Heart left ventricle (tissue), 16 donors: ENCODE data around the gene GLIS2. TPM values are rescaled to one million over a fixed set of nuclear protein-coding genes. Genes with fewer than 3 reads are reported as not detected.

Source experiments
- ATAC-seq, 4 donors: fragments of 200-7000 bp; cut with Tn5 transposase; one replicate each; pipeline ENCODE4 v1.9.1; 2020 to 2022; ENCODE audit warnings: moderate library complexity in 4 of 4, mild to moderate bottlenecking in 3 of 4, moderate number of reproducible peaks in 1 of 4
- DNase-seq, 5 donors: peaks; one replicate each; pipeline ENCODE4 v3.0.0-alpha.2; 2020
- H3K27ac ChIP-seq, 12 donors: fragments of 200-600 bp; sonication (generic) in 4 of 12; one replicate each; pipeline versions ENCODE4 v1.5.0 to v1.8.0; 2016 to 2022; ENCODE audit warnings: mild to moderate bottlenecking in 2 of 12
- H3K27me3 ChIP-seq, 9 donors: fragments of 200-600 bp; sonication (generic) in 2 of 9; one replicate each; pipeline versions ENCODE4 v1.5.1 to v1.8.0; 2016 to 2022; ENCODE audit warnings: mild to moderate bottlenecking in 3 of 9
- H3K36me3 ChIP-seq, 9 donors: fragments of 200-600 bp; sonication (generic) in 2 of 9; one replicate each; pipeline versions ENCODE4 v1.5.0 to v1.8.0; 2018 to 2022; ENCODE audit warnings: mild to moderate bottlenecking in 2 of 9
- H3K4me1 ChIP-seq, 12 donors: fragments of 200-600 bp; sonication (generic) in 4 of 12; one replicate each; pipeline versions ENCODE4 v1.5.0 to v1.8.0; 2016 to 2022; ENCODE audit warnings: mild to moderate bottlenecking in 3 of 12
- H3K4me3 ChIP-seq, 12 donors: fragments of 200-600 bp; sonication (generic) in 4 of 12; one replicate each; pipeline versions ENCODE4 v1.5.0 to v1.8.0; 2017 to 2022; ENCODE audit warnings: mild to moderate bottlenecking in 9 of 12, moderate library complexity in 4 of 12
- H3K9me3 ChIP-seq, 12 donors: fragments of 200-600 bp; sonication (generic) in 4 of 12; one replicate each; pipeline versions ENCODE4 v1.5.0 to v1.8.0; 2016 to 2022; ENCODE audit warnings: mild to moderate bottlenecking in 1 of 12
- CTCF ChIP-seq, 12 donors: fragments of 200-600 bp; sonication (generic) in 4 of 12; IDR thresholded peaks; one replicate each; pipeline versions ENCODE4 v1.5.0 to v1.8.0; 2018 to 2022; ENCODE audit warnings: antibody characterized with exemption in 12 of 12, mild to moderate bottlenecking in 5 of 12
- POLR2A ChIP-seq, 2 donors: fragments of 450-650 bp; IDR thresholded peaks; one replicate each; pipeline ENCODE4 v1.6.1; 2017; ENCODE audit warnings: antibody characterized with exemption in 2 of 2, mild to moderate bottlenecking in 2 of 2, moderate library complexity in 2 of 2
- WGBS, 4 donors: extraction: QIAGEN DNeasy Blood & Tissue Kit in 2 of 4; methylation state at CpG; one replicate each; pipeline versions ENCODE4 v1.1.5 to v1.1.7; 2013 to 2018; 5-methylcytosine and 5-hydroxymethylcytosine counted together
- intact Hi-C, 10 donors: fragments of 100-400 bp; cut with DNase I; formaldehyde crosslinking; loops; one replicate each; pipeline versions ENCODE4 v1.11.1 to v1.14.2; 2022
- polyA plus RNA-seq, 2 donors: library from polyadenylated mRNA; stranded (reverse); fragments of 200-250 nt; gene quantifications; one replicate each; pipeline ENCODE4 v1.2.3, GENCODE V29; 2013
- total RNA-seq, 9 donors: library from RNA; depleted of rRNA in 2 of 9; stranded (reverse); fragments of >200 nt in 2 of 9; fragmentation: NEBNext Ultra II Directional in 3 of 9; extraction: Animal tissue kit (Norgen Biotek cat#: 25700) in 3 of 9; gene quantifications; one replicate each; pipeline versions ENCODE4 v1.1.0 to v1.2.4, GENCODE V29; 2016 to 2023
- donor health status: ischemic (EF 13 %, LVEDD 7.1; RV severe dilation, severe dysfunction).
- donor health status: healthy with polysubstance abuse.
- donor health status: DM: no; HTN: yes; CAD: no.
- donor health status: DM: no; HTN: no; CAD: no.
- donor health status: ischemic (EF 25% LVEDD 6.9; RV normal size, moderate dysfunction).
- donor health status: ischemic (EF 25% LVEDD 5.7; RV mildly dilated, moderate dysfunction).
- donor health status: healthy.
- donor health status: DM: yes; HTN: yes; CAD: no.
- donor health status: ischemic (EF 35%, LVEDD 5.7; RV mildly dilated, moderate dysfunction).
- donor health status: nonischemic (EF 11% LVEDD 7.7; RV severe dilation, severe dysfunction).
- donor health status: DM: yes; HTN: yes; CAD: no.
- donor health status: PGD.
- donor health status: ischemic (EF 29% LVEDD 5.4; RV normal size, mild dysfunction).
- donor health status: nonischemic (EF 23%, LVEDD 6.1; RV moderate dilation, normal function).

The GLIS2 gene
- total and polyA plus RNA-seq, 11 donors, result 7.6 to 23.4 (median 12.7) TPM

- Histone ChIP-seq H3K4me3 (no peak overlapping the region), H3K27me3 (no peaks in the 10 kb centered on the region), H3K9me3 (no peaks in the 10 kb centered on the region), H3K27ac (no peak overlapping the region), H3K4me1 (peaks cover 5 to 46% (median 27%) of the 10 kb centered on the region in 12 donors), H3K36me3 (peaks cover 0 to 60% (median 20%) of the 10 kb centered on the region in 9 donors)
- TF ChIP-seq POLR2A (IDR thresholded peaks at IDR 0.05), result no peak
- TF ChIP-seq CTCF (IDR thresholded peaks at IDR 0.05), result no peak
- DNase-seq (peak in 3 of 5 donors; percentile 25 to 63 (median 33)), ATAC-seq (no peak)
- intact Hi-C loops, result no loop called here
- 95% methylated on average over 35 to 59 of the region's 59 CpGs for WGBS, 4 donors
Measured at GRCh38 chr16:4381072-4381934, 65.4 kb downstream of the GLIS2 start.

- DNase-seq (peak in 1 of 5 donors; percentile 18), ATAC-seq (no peak)
- no peaks in the 10 kb centered on the region for H3K9me3 ChIP-seq
- TF ChIP-seq POLR2A (IDR thresholded peaks at IDR 0.05) (no peak), CTCF (IDR thresholded peaks at IDR 0.05) (no peak)
- WGBS, 4 donors, result 93 to 96% (median 95%) methylated on average over 35 to 55 of the region's 55 CpGs
- peaks cover 0 to 69% (median 20%) of the 10 kb centered on the region in 9 donors for H3K36me3 ChIP-seq
- no peaks in the 10 kb centered on the region for H3K27me3 ChIP-seq
- H3K4me3 ChIP-seq, result no peak overlapping the region
- peak overlapping the region in 2 of 12 donors; percentile 18 to 33 for H3K27ac ChIP-seq
- peaks cover 0 to 46% (median 22%) of the 10 kb centered on the region in 12 donors for H3K4me1 ChIP-seq
- intact Hi-C loops, result no loop called here
Measured at GRCh38 chr16:4381935-4382794, 66.3 kb downstream of the GLIS2 start.

GRCh38 chr16:4382795-4383357 is 67.0 kb downstream of the GLIS2 start:
- Histone ChIP-seq H3K27ac (peak overlapping the region in 3 of 12 donors; percentile 1 to 33 (median 18)), H3K4me3 (no peak overlapping the region), H3K36me3 (peaks cover 0 to 75% (median 21%) of the 10 kb centered on the region in 9 donors), H3K27me3 (no peaks in the 10 kb centered on the region), H3K9me3 (no peaks in the 10 kb centered on the region), H3K4me1 (peaks cover 0 to 46% (median 16%) of the 10 kb centered on the region in 12 donors)
- ATAC-seq (no peak), DNase-seq (peak in 2 of 5 donors; percentile 33 to 46)
- TF ChIP-seq CTCF (IDR thresholded peaks at IDR 0.05) (no peak), POLR2A (IDR thresholded peaks at IDR 0.05) (no peak)
- 82 to 85% (median 84%) methylated on average over 17 to 21 of the region's 21 CpGs for WGBS, 4 donors
- intact Hi-C loops, result no loop called here
